Neural cell (in vitro differentiated cells): ENCODE data around the gene GABRD. TPM values are rescaled to one million over a fixed set of nuclear protein-coding genes. Genes with fewer than 3 reads are reported as not detected.

ENCODE experiments used
- H2AFZ ChIP-seq: fragments of 200-600, 300-800 bp; sonication (generic), shearing (Covaris generic); 2 replicates; pipeline ENCODE4 v1.6.0; 2014; ENCODE audit warnings: low read depth, mild to moderate bottlenecking, antibody characterized with exemption, low read length, moderate library complexity
- H3F3A ChIP-seq: fragments of 200-600 bp; shearing (Covaris generic); 2 replicates; pipeline ENCODE4 v1.6.1; 2016; ENCODE audit warnings: mild to moderate bottlenecking, moderate library complexity, mixed read lengths, antibody characterized with exemption, low read length; ENCODE audit not compliant: insufficient read depth, poor library complexity, severe bottlenecking
- H3K27ac ChIP-seq: fragments of 200-600, 300-800 bp; sonication (generic), shearing (Covaris generic); 2 replicates; pipeline ENCODE4 v1.5.1; 2014; ENCODE audit warnings: mild to moderate bottlenecking, low read length, moderate library complexity
- H3K27me3 ChIP-seq: fragments of 300-800, 200-600 bp; sonication (generic), shearing (Covaris generic); 2 replicates; pipeline ENCODE4 v1.6.0; 2014; ENCODE audit warnings: mild to moderate bottlenecking, low read depth, low read length, moderate library complexity; ENCODE audit not compliant: insufficient read depth
- H3K36me3 ChIP-seq: fragments of 300-800, 200-600 bp; sonication (generic), shearing (Covaris generic); 2 replicates; pipeline ENCODE4 v1.5.1; 2014; ENCODE audit warnings: mild to moderate bottlenecking, antibody characterized with exemption, low read length, moderate library complexity; ENCODE audit not compliant: insufficient read depth
- H3K4me2 ChIP-seq: fragments of 300-800, 200-600 bp; sonication (generic), shearing (Covaris generic); 2 replicates; pipeline ENCODE4 v1.6.0; 2014; ENCODE audit warnings: mild to moderate bottlenecking, low read length
- H3K4me3 ChIP-seq: fragments of 300-800, 200-600 bp; sonication (generic), shearing (Covaris generic); 2 replicates; pipeline ENCODE4 v1.5.1; 2014; ENCODE audit warnings: mild to moderate bottlenecking, low read length, moderate library complexity
- H3K79me2 ChIP-seq: fragments of 200-600 bp; shearing (Covaris generic); replicated peaks from 2 replicates; pipeline ENCODE4 v1.6.0; 2014; ENCODE audit warnings: mild to moderate bottlenecking, low read length, moderate library complexity; ENCODE audit not compliant: insufficient read depth
- H3K9ac ChIP-seq: fragments of 300-800, 200-600 bp; sonication (generic), shearing (Covaris generic); 2 replicates; pipeline ENCODE4 v1.6.1; 2016; ENCODE audit warnings: mild to moderate bottlenecking, low read length, mixed read lengths
- H3K9me2 ChIP-seq: fragments of 200-600 bp; shearing (Covaris generic); 2 replicates; pipeline ENCODE4 v1.6.1; 2016; ENCODE audit warnings: mild to moderate bottlenecking, low read length, mixed read lengths; ENCODE audit not compliant: insufficient read depth
- H3K9me3 ChIP-seq: fragments of 200-600, 300-800 bp; sonication (generic), shearing (Covaris generic); 2 replicates; pipeline ENCODE4 v1.6.1; 2016; ENCODE audit warnings: mild to moderate bottlenecking, mixed run types, low read length, moderate library complexity, mixed read lengths
- H4K20me1 ChIP-seq: fragments of 200-600 bp; shearing (Covaris generic); 2 replicates; pipeline ENCODE4 v1.6.1; 2016; ENCODE audit warnings: mild to moderate bottlenecking, mixed run types; ENCODE audit not compliant: insufficient read depth
- EP300 ChIP-seq: fragments of 450-650 bp; conservative IDR thresholded peaks from 2 replicates; pipeline ENCODE4 v1.6.1; 2014; ENCODE audit warnings: antibody characterized with exemption, mild to moderate bottlenecking, moderate library complexity; ENCODE audit not compliant: poor library complexity, severe bottlenecking
- EZH2 ChIP-seq: fragments of 200-600, 300-800 bp; shearing (Covaris generic), sonication (generic); IDR thresholded peaks from 2 replicates; pipeline ENCODE4 v1.6.1; 2014; ENCODE audit warnings: antibody characterized with exemption, low read length, borderline replicate concordance, mild to moderate bottlenecking; ENCODE audit not compliant: insufficient read depth, poor library complexity, severe bottlenecking
- MXI1 ChIP-seq: fragments of 450-650 bp; conservative IDR thresholded peaks from 2 replicates; pipeline ENCODE4 v1.6.1; 2014; ENCODE audit warnings: antibody characterized with exemption, mild to moderate bottlenecking; ENCODE audit not compliant: poor library complexity, severe bottlenecking
- POLR2AphosphoS5 ChIP-seq: IDR thresholded peaks from 2 replicates; pipeline ENCODE4 v1.6.1; 2012
- RAD21 ChIP-seq: fragments of 450-650 bp; conservative IDR thresholded peaks from 2 replicates; pipeline ENCODE4 v1.6.1; 2014; ENCODE audit warnings: antibody characterized with exemption, mild to moderate bottlenecking, moderate library complexity
- REST ChIP-seq: IDR thresholded peaks from 2 replicates; pipeline ENCODE4 v1.6.1; 2012; ENCODE audit warnings: borderline replicate concordance
- SMC3 ChIP-seq: fragments of 450-650 bp; conservative IDR thresholded peaks from 2 replicates; pipeline ENCODE4 v1.6.1; 2014; ENCODE audit warnings: antibody characterized with exemption, mild to moderate bottlenecking, moderate library complexity; ENCODE audit not compliant: poor library complexity
- TAF1 ChIP-seq: IDR thresholded peaks from 2 replicates; pipeline ENCODE4 v1.6.1; 2012; ENCODE audit warnings: low read depth
- polyA plus RNA-seq: library from polyadenylated mRNA; depleted of rRNA; stranded (reverse); fragments of >200 nt; gene quantifications from 2 replicates; pipeline ENCODE4 v1.2.3, GENCODE V29; 2014
- TF ChIP-seq, protein P1 (sequence below): fragments of 450-650 bp; IDR thresholded peaks from 2 replicates; pipeline ENCODE4 v1.5.1; 2014; ENCODE audit warnings: antibody characterized with exemption, mild to moderate bottlenecking, moderate library complexity; ENCODE audit not compliant: poor library complexity, severe bottlenecking

The GABRD gene
- polyA plus RNA-seq, 1 donor from 2014 or later: 0.85 TPM

DNA sequence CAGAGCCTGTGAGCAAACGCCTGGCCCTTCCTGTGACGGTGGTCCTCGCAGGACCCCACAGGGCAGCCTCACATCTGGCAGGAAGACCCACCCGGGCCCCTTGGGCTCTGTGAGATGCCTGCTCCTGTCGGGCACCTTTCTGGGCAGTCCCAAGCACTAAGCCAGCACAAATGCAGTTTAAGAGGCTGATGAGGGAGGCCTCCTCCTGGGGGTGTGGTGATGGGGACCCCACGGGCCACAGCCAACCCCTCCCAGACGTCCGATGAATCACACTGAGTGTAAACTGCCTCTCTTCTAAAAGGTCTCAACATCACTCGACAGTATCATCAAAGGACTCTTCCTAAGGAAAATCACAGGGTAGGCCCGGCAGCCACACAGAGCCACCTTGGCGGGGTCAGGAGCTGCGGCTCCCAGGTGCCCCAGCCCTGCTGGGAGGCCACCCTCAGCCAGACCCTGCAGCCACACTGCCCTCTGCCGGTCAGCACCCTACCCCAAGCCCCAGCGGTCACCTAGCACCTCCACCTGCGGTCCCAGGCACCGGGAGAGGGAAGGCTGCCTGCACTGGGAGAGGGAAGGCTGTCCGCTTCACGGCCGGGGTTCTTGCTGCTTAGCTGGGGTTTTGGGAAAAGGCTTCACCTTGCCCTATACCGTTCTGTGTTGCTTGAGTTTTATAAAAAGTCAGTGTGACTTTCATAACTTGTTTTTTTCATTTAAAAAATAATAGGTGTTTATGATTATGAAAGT, 27.2 kb downstream of the GABRD start:
- no peak overlapping the region for H3K4me3 ChIP-seq

GRCh38 chr1:2046953-2047748, 28.0 kb downstream of the GABRD start:
- Histone ChIP-seq H2AFZ (no peak overlapping the region), H3K9ac (no peak overlapping the region), H3K4me2 (no peak overlapping the region), H3K9me2 (no peaks in the 10 kb centered on the region), H3K27me3 (peaks cover 50% of the 10 kb centered on the region), H3K9me3 (no peaks in the 10 kb centered on the region), H3K79me2 (no peaks in the 10 kb centered on the region), H3K36me3 (no peaks in the 10 kb centered on the region), H4K20me1 (no peaks in the 10 kb centered on the region), H3K27ac (no peak overlapping the region), H3K4me3 (no peak overlapping the region), H3F3A (no peaks in the 10 kb centered on the region)
- no peak for TF ChIP-seq TAF1
- no peak for TF ChIP-seq RAD21
- no peak for TF ChIP-seq EP300
- TF ChIP-seq SMC3: no peak
- no peak for TF ChIP-seq MXI1
- TF ChIP-seq, protein P1, sequence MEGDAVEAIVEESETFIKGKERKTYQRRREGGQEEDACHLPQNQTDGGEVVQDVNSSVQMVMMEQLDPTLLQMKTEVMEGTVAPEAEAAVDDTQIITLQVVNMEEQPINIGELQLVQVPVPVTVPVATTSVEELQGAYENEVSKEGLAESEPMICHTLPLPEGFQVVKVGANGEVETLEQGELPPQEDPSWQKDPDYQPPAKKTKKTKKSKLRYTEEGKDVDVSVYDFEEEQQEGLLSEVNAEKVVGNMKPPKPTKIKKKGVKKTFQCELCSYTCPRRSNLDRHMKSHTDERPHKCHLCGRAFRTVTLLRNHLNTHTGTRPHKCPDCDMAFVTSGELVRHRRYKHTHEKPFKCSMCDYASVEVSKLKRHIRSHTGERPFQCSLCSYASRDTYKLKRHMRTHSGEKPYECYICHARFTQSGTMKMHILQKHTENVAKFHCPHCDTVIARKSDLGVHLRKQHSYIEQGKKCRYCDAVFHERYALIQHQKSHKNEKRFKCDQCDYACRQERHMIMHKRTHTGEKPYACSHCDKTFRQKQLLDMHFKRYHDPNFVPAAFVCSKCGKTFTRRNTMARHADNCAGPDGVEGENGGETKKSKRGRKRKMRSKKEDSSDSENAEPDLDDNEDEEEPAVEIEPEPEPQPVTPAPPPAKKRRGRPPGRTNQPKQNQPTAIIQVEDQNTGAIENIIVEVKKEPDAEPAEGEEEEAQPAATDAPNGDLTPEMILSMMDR: no peak
- no peak for TF ChIP-seq POLR2AphosphoS5
- TF ChIP-seq EZH2: no peak

More for the DNA sequence above, 27.2 kb downstream of the GABRD start:
- Histone ChIP-seq H3K9me2 (no peaks in the 10 kb centered on the region), H2AFZ (no peak overlapping the region), H3K36me3 (no peaks in the 10 kb centered on the region), H3K27me3 (peaks cover 41% of the 10 kb centered on the region), H3K9me3 (no peaks in the 10 kb centered on the region), H3K9ac (no peak overlapping the region), H3K27ac (no peak overlapping the region), H3K4me2 (no peak overlapping the region), H4K20me1 (no peaks in the 10 kb centered on the region), H3K79me2 (no peaks in the 10 kb centered on the region), H3F3A (no peaks in the 10 kb centered on the region)
- TF ChIP-seq SMC3 (no peak), POLR2AphosphoS5 (no peak), EP300 (no peak), MXI1 (no peak), RAD21 (peak; percentile 22), REST (no peak)
- TF ChIP-seq, protein P1: peak; percentile 51
